ENCODE results near the gene VSTM4.

GRCh38 chr10:49029666-49030065 is 85.7 kb downstream of the VSTM4 start:
- TF ChIP-seq CTCF (IDR thresholded peaks at IDR 0.05) (no peak), POLR2A (IDR thresholded peaks at IDR 0.05) (no peak)

All from ovary (tissue), 3 donors.